Mammary epithelial cell (primary cell): ENCODE results near the gene ABHD4.

Source experiments
- CTCF ChIP-seq, 2 donors: IDR thresholded peaks in 1 of 2; conservative IDR thresholded peaks in 1 of 2; 2 replicates each; pipeline ENCODE4 v1.5.1; 2011 to 2012; ENCODE audit warnings: inconsistent platforms in 2 of 2, low read length in 2 of 2, mild to moderate bottlenecking in 2 of 2, control low read depth in 1 of 2, low read depth in 1 of 2; ENCODE audit not compliant: insufficient read depth in 1 of 2; ENCODE audit errors: extremely low read depth in 1 of 2
- EZH2 ChIP-seq: IDR thresholded peaks from 2 replicates; pipeline ENCODE4 v1.6.1; 2012; ENCODE audit warnings: low read length, inconsistent platforms, borderline replicate concordance

- no peak for TF ChIP-seq CTCF (conservative IDR thresholded peaks at IDR 0.05 in 1 of 2, IDR thresholded peaks at IDR 0.05 in 1 of 2; ENCODE audit: extremely low read depth in 1 of 2, insufficient read depth in 1 of 2, low read depth in 1 of 2, low read length in 2 of 2)
- no peak for TF ChIP-seq EZH2
Measured at GRCh38 chr14:22553445-22553844, 44.7 kb upstream of the ABHD4 start.
